ENCODE data around the gene APCDD1L. TPM values are rescaled to one million over a fixed set of nuclear protein-coding genes. Genes with fewer than 3 reads are reported as not detected.

The APCDD1L gene
- total RNA-seq = 0.79 and 1.5 TPM in 2 replicates

GRCh38 chr20:58515233-58516212 lies at the start of gene APCDD1L:
Gene APCDD1L, minus strand, starts transcription at chr20:58515399. Its CDS starts 692 bp downstream, at chr20:58514707.

Other genes starting within 250 kb of the APCDD1L start
- gene RAB22A, start 205.7 kb downstream of the APCDD1L start, total RNA-seq = 24.7 and 30.4 TPM in 2 replicates
- gene VAPB, start 126.2 kb downstream of the APCDD1L start, total RNA-seq = 14.4 and 16.9 TPM in 2 replicates
- 17.4 and 41.6 TPM in 2 replicates for gene STX16, start 135.9 kb upstream of the APCDD1L start, total RNA-seq
- gene NPEPL1, start 177.4 kb upstream of the APCDD1L start, total RNA-seq = 16.1 and 20.8 TPM in 2 replicates